Hippocampal formation (tissue), 2 donors: ENCODE measurements around the gene AZGP1.
"Not testable (repeated sequence)": the region's sequence is repeated elsewhere in the genome, so short reads cannot be mapped to it uniquely, and the experiment has no call there.

Source experiments
- DNase-seq, 2 donors: peaks; one replicate each; lab custom pipeline; 2025; lab: John Stamatoyannopoulos, UW

The AZGP1 gene

DNA sequence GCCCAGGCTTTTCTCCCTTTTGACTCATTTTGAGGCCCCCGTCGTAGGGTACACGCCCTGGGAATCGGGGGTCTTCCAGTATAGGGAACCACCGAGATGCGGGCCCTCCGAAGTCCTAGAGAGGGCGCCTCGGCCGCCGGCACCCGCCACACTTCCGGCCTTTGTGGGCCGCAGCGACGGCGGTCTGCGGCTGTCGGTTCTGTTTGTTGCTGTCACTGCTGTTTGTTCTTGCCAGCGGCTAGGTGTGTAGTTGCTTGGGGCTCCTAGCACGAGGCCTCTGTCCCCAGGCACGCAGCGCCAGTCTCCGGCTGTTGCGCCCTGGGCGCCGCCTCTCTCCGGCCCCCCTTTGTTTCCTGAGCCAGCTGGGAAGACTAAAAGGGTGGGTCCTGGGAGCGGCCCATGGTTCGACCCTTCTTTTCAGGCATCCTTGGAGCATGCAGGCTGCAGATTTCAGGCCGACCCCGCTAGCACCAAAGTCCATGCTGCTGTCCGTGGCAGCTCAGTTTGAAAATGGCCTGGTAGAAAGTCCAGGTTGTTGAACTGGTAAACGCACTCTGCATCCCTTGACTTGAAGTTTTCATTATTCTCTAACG lies 21.8 kb upstream of the AZGP1 start:
- DNase-seq: peak; percentile 22 to 31

DNA sequence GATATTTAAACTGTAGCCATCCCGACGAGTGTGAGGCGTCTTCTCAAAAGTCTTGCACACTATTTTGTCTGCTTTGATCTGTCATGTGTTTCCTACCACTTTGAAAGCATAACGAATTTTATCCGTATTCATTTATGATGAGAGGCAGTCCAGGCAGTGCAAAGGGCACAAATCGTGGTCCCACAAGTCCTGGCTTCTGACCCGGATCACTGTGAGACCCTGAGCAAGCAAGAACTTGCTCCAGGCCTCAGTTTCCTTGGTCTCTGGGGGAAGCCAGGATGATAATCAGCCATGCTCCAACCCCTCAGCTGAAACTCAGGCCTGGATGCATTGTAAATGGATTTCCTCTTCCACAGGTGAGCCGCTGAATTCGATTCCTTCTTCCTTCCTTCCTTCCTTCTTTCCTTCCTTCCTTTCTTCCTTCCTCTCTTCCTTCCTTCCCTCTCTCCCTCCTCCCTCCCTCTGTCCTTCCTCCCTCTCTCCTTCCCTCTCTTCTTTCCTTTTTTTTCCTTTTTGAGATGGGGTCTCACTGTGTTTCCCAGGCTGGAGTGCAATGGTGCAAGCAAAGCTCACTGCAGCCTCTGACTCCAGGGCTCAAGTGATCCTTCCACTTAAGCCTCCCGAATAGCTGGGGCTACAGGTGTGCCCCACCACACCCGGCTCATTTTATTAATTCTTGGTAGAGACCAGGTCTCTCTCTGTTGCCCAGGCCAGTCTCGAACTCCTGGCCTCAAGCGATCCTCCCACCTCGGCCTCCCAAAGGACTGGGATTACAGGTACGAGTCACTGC lies 21.1 kb upstream of the AZGP1 start:
- DNase-seq: no peak

DNA sequence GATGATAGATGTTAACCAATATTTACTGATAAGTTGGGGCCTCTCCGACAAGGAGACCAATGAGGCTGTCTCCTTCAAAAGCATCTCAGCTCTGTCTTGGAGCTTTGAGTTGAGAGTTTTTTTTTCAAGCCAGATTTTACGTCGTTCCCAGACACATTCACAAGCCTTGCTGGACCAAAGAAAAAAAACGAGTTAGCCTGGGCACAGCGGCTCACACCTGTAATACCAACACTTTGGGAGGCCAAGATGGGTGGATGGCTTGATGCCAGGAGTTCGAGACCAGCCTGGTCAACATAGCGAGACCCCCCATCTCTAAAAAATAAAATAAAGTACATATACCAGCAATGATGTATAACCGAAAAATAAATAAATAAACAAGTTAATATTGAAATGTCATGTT lies 19.0 kb upstream of the AZGP1 start:
- no peak for DNase-seq

DNA sequence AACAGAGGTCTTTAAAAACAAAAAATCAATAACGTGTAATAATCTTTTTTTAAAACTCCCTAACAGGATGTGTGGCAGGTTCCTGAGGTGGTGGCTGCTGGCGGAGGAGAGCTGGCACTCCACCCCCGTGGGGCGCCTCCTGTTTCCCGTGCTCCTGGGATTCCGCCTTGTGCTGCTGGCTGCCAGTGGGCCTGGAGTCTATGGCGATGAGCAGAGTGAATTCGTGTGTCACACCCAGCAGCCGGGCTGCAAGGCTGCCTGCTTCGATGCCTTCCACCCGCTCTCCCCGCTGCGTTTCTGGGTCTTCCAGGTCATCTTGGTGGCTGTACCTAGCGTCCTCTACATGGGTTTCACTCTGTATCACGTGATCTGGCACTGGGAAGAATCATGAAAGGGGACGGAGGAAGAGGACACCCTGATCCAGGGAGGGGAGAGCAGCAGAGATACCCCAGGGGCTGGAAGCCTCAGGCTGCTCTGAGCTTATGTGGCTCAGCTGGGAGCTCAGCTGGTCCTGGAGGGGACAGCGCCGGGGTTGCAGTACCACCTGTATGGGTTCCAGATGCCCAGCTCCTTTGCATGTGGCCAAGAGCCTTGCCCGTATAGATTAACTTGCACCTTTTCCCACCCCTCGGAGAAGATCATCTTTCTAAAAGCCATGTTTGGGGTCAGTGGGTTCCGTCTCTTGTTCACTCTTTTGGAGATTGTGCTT lies 16.7 kb upstream of the AZGP1 start:
- no peak for DNase-seq

DNA sequence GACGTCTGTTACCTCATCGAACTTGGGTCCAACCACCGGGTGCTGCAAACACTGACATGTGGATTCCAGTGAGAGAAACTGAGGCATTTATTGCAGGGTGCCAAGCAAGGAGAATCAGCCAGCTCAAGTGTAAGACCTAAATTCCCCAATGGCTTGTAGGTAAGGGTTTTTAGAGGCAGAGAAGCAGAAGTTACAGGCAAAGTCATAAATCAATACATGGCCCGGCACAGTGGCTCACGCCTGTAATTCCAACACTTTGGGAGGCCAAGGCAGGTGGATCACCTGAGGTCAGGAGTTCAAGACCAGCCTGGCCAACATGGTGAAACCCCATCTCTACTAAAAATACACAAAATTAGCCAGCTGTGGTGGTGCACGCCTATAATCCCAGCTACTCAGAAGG lies 15.7 kb upstream of the AZGP1 start:
- not testable (repeated sequence) for DNase-seq

DNA sequence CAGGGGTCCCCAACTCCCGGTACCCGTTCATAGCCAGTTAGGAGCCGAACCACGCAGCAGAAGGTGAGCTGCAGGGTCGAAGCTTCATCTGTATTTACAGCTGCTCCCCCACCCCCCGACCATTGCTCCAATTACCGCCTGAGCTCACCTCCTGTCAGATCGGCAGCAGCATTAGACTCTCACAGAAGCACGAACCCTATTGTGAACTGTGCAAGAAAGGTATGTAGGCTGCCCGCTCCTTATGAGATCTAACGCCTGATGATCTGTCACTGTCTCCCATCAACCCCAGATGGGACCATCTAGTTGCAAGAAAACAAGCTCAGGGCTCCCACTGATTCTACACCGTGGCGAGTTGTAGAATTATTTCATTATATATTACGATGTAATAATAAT lies 14.6 kb upstream of the AZGP1 start:
- no peak for DNase-seq

DNA sequence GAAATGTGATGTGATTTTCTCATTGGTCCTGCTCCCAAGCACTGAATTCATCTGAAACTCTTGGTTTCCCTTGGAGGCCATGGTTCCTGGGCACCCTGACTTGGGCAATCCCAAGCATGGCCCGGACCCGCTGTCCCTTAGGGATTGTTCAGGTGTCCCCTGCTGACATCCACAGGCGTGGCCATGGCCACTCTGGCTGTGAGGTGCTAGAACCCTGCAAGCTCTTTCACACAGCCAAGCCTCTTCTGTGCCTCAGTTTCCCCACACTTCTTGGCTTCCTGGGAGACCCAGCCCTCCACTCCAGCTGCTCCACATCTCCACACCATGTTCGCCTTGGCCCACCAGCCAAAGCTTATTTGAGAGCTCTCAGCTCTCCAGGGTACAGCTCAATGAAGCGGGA lies 12.0 kb upstream of the AZGP1 start:
- DNase-seq: no peak

DNA sequence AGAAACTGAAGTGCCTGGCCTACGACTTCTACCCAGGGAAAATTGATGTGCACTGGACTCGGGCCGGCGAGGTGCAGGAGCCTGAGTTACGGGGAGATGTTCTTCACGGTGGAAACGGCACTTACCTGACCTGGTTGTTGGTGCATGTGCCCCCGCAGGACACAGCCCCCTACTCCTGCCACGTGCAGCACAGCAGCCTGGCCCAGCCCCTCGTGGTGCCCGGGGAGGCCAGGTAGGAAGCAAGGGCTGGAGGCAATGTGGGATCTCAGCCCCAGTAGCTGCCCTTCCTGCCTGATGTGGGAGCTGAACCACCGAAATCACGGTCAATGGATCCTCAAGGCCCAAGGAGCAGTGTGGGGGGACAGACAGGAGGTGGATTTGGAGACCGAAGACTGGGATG lies 11.5 kb upstream of the AZGP1 start:
- not testable (repeated sequence) for DNase-seq

DNA sequence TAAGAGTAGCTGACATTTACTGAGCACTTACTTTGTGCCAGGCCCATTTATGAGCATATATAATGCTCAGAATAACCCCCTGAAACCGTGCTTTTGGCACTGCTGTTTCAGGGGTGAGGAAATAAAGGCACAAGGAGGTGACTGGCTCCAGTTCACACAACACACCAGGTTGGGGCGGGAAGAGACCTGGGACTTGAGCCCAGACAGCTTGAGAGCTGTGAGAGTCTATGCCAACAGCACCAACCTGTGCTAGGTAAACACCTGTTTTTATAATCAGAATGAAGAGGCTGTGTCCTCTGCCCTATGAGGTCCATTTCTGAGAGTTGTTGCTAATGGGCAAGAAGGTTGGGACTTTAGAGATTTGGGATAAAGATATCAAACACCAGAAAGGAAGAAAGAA lies 8.8 kb upstream of the AZGP1 start:
- no peak for DNase-seq

DNA sequence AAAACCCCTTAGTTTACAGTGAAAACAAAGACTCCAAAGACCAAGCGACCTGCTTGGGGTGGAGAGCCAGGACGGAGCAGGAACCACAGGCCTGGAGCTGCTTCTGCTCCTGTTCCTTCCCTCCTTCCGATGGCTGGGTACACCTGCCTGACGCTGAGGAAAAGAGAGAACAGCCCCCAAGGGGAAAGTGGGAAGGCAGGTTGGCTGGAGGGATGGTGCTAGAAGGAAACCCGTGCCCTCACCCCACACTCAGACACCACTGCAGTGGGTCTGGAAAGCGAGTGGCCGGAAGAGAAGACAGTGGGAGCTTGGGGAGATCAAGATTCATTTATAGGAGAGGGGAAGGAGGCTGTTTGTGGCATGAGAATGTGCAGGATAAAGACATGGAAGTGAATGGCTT lies 5.2 kb upstream of the AZGP1 start:
- DNase-seq: not testable (repeated sequence)

DNA sequence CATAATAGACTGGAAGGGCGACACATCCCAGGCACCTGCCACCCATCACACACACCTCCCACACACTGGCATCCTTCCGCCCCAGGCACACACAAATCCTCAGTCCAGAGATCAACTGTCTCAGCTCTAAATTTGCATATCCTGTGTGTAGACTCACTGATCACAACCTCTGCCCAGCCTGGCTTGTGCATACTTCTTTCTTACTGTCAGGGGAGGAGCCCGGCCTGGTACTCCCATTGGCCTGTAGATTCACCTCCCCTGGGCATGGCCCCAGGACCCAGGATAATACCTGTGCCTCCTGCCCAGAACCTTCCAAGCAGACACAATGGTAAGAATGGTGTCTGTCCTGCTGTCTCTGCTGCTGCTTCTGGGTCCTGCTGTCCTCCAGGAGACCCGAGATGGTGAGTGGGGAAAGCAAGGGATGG lies 4.6 kb upstream of the AZGP1 start:
- not testable (repeated sequence) for DNase-seq

DNA sequence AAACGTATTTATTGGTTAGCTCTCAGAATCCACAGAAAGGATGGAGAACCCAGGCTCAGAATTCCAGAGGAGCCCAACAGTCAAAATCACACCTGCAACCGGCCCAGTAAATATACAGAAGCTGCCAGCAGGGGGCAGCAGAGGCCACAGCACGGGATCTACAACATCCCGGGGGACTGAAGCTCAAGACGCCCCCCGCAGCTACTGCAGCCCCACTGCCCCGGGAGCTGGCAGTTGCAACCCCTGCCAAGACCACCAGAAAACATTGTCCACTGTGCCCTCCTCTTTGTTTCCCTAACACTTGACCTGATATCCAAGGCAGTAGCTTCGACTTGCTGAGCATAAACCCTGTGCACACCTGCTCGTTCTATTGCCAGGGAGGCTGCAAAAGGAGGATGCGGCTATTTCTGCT lies 4.0 kb upstream of the AZGP1 start:
- DNase-seq: peak; percentile 1 to 59

DNA sequence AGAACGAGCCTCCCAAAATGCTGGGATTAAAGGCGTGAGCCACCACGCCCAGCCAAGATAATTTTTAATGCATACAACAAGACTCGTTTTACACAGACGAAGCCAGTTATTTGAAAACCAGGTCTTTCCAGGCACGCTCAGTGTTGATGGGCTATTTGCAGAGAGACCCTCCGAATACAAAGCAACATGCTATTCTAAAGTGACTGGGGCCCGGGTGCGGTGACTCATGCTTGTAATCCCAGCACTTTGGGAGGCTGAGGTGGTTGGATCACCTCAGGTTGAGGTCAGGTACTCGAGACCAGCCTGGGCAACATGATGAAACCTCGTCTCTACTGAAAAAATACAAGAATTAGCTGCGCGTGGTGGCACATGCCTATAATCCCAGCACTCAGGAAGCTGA lies 795 bp upstream of the AZGP1 start:
- DNase-seq: no peak

DNA sequence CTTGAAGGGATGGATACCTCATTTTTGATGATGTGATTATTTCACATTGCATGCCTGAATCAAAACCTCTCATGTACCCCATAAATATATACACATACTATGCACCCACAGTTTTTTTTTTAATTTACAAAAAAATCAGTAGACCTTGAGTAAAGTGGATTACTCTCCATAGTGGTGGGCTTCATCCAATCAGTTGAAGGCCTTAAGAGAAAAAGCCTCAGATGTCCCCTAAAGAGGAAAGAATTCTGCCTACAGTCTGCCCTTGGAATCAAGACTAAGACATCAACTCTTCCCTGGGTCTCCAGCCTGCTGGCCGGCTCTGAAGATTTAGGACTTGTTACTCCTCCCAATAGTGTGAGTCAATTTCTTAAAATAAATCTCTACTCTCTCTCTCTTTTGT lies 1.1 kb downstream of the AZGP1 start:
- no peak for DNase-seq

DNA sequence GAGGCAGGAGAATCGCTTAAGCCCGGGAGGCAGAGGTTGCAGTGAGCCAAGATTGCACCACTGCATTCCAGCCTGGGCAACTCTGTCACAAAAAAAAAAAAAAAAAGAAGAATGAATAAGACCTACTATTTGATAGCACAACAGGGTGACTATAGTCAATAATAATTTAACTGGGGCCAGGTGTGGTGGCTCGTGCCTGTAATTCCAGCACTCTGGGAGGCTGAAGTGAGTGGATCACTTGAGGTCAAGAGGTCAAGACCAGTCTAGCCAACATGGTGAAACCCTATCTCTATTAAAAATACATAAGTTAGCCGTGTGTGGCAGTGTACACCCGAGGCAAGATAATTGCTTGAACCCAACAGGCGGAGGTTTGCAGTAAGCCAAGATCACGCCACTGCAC lies 2.0 kb downstream of the AZGP1 start:
- DNase-seq: not testable (repeated sequence)

DNA sequence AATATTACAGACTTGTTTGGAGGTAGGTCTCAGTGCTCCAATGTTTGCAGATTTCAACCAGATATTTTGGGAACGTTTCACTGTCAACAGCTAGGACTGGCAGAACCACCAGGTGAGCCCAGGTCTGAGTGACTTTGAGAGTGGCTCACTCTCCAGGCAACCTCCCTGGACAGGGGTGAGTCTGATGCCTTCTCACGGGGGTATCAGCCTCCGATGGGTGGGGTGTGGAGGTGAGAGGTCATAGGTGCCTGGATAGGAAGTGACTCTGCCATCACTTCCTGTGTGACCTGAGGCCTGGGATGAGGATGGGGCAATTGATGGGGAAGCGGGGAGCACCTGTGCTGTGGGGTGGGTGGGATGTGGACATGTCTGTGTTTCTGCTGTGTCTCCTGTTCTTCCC lies 4.6 kb downstream of the AZGP1 start:
- no peak for DNase-seq

DNA sequence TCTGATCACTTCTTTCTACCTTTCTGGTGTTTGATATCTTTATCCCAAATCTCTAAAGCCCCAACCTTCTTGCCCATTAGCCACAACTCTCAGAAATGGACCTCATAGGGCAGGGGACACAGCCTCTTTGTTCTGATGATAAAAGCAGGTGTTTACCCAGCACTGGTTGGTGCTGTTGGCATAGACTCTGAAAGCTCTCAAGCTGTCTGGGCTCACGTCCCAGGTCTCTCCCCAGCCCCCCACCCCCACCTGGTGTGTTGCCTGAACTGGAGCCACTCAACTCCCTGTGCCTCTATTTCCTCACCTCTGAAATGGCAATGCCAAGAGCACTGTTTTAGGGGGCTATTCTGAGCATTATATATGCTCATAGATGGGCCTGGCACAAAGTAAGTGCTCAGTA lies 6.0 kb downstream of the AZGP1 start:
- not testable (repeated sequence) for DNase-seq

DNA sequence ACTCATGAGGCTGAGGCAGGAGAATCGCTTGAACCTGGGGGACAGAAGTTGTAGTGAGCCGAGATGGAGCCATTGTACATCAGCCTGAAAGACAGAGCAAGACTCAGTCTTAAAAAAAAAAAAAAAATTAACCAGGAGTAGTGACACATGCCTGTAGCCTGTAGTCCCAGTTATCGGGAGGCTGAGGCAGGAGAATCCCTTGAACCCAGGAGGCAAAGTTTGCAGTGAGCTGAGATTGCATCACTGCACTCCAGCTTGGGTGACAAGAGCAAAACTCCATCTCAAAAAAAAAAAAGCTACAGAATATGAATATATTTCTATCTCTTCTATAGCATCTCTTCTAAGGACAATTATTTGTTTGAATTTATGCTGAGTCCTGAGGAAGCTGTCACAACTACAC lies 6.5 kb downstream of the AZGP1 start:
- no peak for DNase-seq

DNA sequence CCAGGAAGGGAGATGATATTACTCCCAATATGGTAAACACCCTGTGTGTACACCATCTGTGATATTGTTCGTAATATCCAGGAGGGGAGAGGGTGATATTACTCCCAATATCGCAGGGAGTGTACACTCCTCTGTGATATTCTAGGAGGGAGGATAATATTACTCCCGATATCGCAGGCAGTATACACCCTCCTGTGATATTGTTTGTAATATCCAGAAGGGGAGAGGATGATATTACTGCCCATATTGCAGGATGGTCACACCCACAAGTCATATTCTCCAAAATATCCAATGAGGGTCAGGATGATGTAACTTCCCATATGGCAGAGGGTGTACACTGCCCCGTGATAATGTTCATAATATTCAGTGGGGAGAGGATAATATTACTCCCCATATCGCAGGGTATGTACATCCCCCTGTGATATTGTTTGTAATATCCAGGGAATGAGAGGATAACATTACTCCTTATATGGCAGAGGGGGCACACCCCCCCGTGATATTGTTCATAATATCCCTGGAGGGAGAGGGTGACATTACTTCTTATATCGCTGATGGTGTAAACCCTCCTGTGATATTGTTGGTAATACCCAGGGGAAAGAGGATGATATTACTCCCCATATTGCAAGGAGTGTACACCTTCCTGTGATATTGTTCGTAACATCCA lies 17.1 kb downstream of the AZGP1 start:
- DNase-seq: no peak

DNA sequence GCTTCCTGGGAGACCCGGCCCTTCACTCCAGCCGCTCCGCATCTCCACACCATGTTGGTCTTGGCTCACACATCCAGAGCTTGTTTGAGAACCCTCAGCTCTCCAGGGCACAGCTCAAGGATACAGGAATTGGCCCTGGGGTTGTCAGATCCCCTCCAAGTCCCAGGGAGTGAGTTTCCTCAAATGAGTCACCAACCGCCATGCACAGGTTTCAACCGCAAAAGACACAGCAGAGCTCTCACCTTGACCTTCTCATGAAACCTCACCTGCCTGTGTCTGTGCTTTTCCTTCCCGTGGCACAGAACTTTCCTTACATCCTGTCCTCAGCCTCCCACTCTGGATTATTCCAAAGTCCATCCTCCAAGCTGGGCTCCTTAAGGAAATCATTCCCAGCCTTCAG lies 20.6 kb downstream of the AZGP1 start:
- DNase-seq: no peak

DNA sequence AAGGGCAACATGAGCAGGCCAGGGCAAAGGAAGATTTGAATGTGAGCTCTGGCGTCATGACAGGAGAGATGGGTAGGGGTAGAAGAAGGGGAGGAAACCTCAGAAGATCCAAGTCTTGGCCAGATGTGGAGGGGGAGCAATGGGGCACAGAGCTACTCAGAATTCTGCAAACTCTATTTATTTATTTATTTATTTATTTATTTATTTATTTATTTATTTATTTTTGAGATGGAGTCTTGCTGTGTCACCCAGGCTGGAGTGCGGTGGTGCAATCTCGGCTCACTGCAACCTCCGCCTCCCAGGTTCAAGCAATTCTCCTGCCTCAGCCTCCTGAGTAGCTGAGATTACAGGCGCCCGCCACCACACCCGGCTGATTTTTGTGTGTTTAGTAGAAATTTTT lies 21.2 kb downstream of the AZGP1 start:
- not testable (repeated sequence) for DNase-seq

DNA sequence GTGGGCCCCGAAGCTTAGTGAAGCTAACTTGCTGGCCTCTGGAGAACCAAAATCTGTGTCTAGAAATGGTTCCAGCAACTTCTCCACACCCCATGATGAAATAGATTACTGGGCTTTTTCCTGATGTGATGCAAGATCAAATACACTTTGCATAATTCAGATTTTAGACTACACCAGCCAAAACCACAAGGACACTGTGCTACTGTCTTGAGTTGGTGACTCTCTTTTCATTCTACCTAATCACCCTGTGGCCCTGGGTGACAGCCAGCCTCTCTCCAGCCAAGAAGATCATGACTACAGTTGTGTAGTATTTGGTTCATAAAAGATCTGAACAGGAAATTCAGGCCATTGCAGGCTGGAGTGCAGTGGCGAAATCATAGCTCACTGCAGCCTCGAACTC lies 22.2 kb downstream of the AZGP1 start:
- DNase-seq: no peak

DNA sequence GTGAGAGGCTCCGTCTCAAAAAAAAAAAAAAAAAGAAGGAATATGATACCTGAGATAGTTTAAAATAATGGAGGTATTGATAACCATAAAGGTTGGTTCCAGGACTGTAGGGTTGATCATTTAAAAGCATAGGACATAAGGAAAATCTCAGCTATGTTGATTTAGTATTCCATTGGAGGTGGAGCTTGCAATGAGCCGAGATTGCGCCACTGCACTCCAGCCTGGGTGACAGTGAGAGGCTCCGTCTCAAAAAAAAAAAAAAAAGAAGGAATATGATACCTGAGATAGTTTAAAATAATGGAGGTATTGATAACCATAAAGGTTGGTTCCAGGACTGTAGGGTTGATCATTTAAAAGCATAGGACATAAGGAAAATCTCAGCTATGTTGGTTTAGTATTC lies 23.2 kb downstream of the AZGP1 start:
- not testable (repeated sequence) for DNase-seq
